ENCODE results near the gene FGGY.
"Not testable (repeated sequence)": the region's sequence is repeated elsewhere in the genome, so short reads cannot be mapped to it uniquely, and the experiment has no call there.

The FGGY gene

DNA sequence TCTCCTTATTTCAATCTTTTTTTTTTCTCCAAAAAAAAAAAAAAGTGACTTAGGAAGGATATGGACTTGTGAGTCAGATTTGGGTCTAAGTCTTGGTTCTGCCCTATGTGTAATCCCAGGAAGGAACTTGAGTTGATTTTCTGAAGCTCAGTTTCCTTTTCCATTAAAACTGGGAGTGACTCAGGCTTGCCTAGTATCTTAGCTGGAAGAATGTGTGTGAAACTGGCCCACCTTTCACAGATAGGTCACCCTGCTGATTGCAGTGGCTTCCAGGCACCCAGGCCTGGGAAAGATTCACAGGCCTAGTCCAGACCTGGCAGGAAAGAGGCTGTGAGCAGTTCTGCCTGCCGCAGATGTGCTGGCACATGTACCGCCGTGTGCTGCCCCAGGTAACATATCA lies 299.5 kb downstream of the FGGY start:
- DNase-seq, result no peak

DNA sequence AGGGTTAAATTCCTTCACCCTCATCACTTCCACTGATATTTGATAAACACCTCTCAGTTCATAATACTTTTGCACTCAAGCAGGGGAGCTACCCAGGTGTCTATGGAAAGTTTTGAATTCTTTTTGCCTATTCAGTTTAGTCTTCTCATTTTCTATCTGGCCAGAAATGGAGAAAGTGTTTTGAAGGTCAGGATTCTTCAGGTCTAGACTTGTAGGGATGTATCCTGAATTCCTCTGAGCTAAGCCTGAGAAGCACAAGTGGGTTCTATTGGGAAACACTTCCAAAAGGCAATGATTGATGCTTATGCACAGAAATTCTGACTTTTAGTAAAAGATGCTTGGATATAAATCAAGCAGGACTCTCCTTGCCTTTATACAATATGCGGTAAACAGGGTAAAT lies 300.1 kb downstream of the FGGY start:
- DNase-seq, result no peak

DNA sequence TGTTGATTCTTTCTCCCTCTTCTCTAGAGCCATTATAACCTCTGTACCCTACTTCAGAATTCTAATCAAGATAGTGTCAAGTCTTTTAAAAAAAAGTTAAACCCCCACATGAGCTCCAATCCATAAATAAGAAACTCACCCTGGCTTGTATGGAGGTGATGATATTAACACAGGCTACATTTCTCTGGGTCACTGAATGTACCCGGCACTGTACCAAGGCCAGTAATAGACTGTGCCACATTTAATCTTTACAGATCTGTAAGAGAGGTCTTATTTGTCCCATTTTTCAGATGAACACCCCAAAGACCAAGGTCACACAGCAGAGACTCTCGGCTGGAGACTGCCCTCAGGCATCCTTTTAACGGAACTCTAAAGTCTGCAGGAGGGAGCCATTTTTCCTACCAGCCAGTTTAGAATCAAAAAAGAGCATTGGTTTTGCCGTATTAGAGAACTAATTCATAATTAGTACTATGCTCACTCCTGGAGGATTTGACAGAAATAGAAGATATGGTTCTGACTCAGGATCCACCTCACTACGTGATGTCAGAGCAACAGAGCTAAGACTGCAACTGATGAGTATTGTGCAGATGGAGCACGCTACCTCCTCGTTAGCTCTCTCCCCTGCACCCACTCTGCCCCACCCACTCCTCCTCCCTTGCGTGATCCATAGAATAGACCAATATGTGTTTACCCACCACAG lies 300.7 kb downstream of the FGGY start:
- DNase-seq, result no peak

DNA sequence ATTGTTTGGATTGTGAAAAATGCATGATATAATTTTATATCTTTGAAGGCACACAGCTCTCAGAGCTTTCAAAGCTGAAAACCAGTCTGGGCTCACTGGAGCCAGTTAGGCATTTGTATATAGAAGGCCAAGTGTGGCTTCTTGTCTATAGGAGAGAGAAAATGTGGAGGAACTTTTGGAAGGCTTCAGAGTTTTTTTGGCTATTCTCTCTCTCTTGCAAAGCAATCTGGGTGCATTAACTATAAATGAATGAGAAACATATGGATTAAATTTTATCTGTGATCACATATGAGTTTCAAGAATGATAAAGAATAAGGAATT lies 301.2 kb downstream of the FGGY start:
- DNase-seq, result no peak

DNA sequence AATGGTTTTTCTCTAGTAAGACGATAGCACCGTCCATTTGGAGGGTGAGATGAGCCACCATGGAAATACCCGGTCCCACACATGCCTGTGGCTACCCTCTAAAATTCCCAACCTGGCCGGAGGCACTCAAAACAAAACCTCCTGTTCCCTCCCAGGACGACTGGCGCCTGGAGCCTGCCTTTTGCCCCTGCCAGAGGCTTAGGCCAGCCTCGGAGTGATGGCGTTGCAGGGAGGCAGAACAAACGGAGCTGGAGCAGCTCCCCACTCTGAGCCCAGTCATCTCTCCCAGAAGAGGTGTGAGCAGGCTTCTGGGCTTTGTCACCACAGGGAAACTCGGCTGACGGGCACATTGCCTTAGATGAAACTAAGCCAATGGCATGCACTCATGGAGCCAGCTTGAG lies 304.1 kb downstream of the FGGY start:
- DNase-seq, result no peak

DNA sequence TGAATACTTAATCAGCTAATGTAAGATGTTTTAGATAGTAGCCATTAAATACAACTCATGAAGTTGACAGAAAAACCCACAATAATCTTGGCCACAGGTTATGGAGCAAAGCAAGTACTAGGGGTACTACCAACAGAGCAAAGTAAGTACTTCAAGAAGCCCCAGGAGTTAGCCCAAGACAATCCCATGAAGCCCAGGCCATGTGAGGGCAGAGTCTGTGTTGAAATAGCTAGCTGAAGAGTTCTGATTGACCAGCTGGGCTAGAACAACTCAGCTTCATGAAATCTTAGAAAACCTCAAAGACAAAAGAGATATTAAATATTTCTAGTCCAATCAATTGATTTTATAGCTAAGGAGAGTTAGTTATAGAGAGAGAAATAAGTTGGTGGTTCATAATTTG lies 304.9 kb downstream of the FGGY start:
- no peak for DNase-seq

DNA sequence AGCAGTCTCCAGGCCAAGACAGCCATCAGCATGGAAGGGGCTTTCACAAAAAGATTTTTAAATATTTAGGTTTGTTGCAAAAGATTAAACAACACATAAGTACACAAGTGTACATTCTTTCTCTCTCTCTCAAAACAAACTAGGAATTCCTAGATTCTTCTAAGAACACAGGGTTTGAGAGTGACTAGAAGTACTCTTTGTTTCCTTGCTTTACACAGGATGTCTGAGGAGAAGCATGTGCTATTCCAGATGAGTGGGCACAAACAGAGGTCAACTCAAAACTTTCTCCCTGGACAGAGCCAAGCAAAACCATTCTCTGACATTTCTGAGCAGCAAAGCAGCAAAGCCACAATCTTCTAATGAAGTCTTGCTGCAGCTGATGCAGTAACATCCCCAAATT lies 307.3 kb downstream of the FGGY start:
- no peak for DNase-seq

DNA sequence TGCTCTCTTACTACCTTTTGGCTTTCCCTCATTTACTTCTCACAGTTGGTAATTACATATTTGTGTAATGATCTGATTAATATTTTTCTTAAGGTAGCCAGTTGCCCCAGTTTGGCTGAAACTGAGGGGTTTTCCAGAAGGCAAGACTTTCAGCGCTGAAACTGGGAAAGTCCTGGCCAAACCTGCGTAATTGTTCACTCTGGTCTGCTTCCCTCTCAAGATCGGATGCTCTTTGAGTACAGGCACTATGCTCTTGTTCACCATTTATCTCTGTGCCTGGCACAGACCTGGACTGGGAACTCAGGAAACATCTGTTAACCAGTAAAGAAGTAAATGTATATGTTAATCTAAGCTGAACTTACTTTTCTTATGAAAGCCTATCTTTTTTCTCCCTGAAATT lies 308.3 kb downstream of the FGGY start:
- DNase-seq, result no peak

DNA sequence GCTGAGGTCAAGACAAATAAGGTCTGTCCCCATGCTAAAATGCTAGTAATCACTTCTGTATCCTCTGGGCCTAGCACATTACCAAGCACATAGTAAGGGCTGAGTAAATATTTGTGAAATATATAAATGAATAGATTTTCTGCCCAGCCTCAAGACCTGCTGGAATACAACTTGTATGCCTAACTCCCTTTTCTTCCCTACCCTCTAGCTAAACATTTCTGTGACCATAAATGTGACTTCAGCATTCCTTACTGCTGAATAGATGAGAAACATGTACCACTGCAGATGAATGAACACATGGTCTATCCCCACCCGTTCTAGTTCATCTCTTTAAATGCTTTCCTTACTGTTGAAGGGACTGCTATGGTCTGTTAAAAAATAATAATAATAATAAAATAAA lies 308.9 kb downstream of the FGGY start:
- DNase-seq, result no peak

DNA sequence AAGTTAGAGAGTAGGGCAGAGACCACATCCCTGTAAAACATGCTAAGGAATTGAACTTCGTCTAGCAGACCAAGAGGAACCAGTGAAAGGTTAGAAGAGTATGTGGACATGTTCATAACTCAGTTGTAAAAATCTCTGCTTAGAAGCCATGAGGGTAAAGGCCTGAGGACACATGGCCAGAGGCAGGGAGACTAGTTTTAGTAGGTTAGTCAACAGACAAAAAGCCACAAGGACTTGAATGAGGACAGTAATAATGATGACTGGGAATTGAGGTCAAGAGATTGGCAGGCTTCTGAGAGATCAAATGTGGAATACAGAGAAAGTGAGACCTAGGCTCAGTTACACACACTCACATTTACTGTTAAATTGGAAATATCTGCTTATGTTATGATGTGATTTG lies 312.4 kb downstream of the FGGY start:
- no peak for DNase-seq

DNA sequence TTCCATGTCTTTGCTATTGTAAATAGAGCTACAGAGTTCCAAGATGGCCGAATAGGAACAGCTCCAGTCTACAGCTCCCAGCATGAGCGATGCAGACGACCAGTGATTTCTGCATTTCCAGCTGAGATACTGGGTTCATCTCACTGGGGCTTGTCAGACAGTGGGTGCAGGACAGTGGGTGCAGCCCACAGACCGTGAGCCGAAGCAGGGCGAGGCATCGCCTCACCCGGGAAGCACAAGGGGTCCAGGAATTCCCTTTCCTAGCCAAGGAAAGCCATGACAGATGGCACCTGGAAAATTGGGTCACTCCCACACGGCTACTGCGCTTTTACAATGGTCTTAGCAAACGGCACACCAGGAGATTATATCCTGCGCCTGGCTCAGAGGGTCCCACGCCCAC lies 313.6 kb downstream of the FGGY start:
- DNase-seq, result not testable (repeated sequence)

DNA sequence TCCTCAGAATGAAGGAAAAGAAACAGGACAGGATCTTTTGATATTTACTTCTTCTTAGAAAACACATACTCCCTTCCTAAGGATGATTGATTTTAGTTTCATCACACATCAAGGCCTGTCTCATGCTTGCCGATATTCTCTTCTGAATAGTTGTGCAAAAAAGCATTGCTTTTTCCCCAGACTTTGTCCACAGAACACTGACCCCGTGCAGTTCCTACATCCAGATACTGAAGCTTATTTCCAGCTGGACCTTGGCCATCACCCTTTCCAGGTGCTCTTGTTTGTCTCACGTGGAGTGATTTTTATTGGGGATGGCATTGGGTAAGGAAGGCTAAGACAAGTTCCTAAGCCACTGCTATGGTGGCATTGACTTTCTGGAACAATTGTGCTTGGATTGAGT lies 320.5 kb downstream of the FGGY start:
- no peak for DNase-seq

DNA sequence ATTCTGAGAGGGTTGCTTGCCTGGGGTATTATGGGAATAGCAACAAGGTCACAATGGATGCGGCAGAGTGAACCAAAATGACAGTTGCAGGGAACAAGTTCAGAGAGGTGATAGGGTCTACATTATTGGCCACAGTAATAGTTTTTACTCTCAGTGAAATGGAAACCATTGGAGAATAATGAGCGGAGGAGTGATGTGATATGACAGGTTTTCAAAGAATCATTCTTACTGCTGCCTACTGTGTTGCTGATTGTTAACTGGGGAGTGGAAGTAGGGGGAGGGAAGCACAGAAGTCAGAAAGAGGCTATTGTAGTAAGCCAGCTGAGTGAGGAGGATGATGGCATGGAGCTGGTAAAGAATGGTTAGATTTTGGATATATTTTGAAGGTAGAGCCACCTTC lies 322.7 kb downstream of the FGGY start:
- DNase-seq, result no peak

DNA sequence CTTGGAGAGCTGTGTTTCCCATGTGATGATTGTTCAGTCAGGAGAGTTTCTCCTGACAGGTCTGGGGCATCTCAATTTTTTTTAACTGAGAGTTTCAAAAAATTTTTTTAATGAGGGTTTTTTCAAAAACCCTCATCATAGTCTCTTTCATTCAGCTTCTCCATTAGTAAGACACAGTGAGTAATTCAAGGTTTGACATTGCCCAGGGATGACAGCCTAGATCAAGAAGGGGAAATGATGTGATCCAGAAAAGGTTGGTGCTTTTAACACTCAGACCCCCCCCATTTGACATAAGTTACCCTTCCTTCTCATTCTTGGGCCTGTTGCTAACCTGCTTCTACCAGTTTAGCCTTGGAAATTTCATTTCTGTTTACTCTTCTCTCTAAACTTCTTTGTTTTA lies 328.5 kb downstream of the FGGY start:
- DNase-seq, result no peak

DNA sequence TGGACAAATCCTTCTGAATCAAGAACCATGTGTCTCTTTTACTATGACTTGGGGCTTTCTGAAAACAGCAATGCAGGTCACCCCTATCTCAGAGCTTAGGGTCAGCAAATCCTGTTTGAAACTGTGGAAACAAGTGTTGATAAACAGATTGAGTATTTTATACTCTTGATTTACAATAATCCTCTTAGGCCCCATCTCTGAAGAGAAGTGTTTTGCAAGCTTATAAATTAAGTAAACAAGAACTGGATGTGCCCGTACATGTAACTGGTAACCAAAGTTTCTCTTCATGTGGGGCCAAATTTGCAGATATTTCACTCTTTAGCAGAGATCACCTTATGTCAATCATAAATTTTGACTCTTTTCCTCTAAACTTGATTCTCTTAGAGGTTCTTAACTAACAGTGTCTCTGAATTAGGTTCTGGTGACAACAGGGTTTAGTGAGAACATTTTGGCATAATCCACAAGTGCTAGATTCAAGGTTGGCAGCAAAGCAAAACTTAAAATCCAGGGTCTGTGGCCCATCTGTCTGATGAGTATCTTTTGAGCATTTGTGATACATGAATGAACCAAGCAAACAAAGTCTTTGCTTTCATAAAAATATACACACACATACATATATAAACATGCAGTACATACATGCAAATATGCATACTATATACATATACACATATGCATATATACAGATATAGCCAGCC lies 334.8 kb downstream of the FGGY start:
- no peak for DNase-seq

DNA sequence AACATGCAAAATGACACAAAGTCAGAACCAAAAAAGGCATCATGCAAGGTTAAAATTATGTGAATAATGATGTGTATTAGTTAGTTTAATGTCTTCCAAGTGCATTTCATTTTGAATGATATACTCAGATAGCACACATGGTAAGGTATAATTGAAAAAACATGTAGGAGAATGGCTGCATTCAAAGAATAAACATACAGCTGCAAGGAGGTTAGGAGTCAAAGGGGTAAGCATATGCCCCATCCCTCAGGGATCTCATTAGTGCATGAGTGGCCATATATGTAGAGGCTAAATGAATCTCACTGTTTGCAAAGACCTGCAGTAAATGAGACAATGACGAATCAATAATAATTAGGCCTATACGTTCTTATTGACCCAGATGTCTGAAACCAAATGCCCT lies 338.2 kb downstream of the FGGY start:
- no peak for DNase-seq

DNA sequence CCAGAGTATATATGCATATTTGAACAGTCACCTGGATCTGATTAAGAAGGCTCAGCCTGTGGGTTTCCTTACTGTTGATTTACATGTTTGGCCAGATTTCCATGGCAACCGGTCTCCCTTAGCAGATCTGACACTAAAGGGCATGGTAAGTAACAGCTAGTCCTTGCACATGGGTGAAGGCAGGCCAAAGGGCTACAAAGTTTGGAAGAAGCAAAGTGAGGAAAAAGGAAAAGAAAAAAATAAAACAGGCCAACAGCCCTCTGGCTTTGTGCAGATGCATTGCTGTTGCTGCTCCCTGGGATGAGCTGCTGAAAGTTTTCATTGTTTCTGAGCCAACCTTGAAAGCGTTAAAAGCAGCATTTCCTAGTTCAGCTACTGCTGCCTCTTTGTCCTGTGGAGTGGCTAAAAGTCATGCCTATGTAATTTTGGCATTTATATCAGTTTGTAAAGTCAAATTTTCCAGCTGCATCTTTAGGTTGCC lies 341.4 kb downstream of the FGGY start:
- DNase-seq, result no peak

DNA sequence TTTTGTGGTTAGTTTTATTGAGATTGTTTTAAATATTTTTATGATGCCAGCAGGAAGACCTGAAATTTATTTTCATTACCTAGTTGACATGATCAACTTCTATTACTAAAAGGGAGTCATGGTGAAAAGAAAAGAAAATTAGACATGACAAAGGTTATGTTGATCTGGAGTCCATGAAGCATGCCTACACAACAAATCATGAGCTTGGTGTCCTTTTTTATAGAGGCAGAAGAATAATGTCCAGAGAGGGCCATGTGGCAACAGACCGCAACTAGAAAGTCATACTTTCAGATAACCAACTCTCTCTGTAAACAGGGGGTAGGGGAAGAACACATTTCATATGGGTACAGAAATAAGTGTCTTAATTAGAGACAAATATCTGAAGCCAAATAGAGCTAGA lies 342.4 kb downstream of the FGGY start:
- no peak for DNase-seq

DNA sequence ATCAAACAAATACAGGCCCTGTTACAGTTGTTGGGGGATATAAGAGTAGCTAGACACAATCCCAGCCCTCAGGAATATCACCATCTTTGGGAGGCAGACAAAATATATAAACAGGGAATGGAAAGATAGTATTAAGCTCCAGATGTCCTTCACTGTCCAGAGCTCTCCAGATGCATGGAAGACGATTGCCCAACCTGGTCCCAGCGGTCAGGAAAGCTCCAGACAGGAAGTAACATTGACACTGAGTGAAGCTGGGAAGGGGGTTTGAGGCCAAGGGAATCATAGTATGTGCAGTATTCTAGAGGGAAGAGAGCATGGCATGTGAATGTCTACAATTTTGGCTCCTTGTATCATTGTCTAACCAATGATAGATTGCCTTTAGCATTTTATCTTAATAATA lies 344.0 kb downstream of the FGGY start:
- DNase-seq, result no peak

DNA sequence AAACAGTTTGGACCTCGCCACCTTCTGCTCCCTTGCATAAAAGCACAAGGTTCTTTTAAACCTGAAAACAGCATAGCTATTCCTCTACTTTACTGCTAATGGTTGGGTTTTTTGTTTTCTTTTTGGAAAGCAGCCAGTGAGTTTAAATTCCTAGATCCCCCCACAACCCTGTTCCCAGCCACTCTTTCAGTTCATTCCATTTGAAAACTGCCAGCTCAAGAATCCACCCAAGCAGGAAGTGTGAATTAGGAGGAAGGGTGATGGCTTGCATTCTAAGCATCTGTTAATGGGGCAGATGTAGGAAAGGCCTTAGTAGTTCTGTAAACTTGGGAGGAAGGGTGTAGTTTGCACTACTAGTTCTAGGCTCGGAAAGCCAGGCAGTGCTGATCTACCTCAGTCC lies 344.9 kb downstream of the FGGY start:
- DNase-seq, result no peak

DNA sequence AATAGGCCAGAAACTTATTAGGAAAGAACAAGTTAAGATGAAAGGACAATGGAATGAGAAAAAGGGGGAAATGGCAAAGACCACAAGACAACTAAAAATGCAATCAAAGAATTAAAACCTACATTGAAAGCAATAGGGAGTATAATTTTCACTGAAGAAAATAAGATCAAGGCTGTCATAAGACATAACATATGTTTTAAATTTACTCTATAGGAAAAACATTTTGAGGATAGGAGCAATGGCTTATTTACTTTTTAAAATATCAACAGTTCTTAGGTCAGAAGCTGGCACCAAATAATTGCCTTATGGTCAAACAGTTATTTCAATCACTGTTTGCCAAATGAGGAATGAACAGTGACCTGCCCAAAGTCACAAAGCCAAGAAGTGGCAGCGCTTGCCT lies 346.6 kb downstream of the FGGY start:
- no peak for DNase-seq

DNA sequence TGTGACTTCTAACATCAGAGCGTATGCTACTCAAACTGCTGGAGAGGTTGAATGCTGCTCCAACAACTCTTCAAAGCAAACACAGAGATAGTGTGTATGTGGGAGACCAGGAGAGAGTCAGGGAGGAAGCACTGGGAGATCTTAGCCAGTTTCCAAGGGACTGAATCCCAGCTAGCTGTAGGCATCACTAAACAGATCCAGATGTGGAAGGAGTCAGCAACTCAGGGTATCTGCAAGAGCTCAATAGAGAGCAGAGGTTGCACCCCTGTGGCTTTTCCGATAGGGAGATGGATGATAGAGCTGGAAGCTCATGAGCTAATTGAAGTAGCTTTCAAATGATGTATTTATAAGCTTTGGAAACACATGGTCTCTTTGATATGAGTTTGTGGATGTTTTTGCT lies 349.0 kb downstream of the FGGY start:
- DNase-seq, result no peak

DNA sequence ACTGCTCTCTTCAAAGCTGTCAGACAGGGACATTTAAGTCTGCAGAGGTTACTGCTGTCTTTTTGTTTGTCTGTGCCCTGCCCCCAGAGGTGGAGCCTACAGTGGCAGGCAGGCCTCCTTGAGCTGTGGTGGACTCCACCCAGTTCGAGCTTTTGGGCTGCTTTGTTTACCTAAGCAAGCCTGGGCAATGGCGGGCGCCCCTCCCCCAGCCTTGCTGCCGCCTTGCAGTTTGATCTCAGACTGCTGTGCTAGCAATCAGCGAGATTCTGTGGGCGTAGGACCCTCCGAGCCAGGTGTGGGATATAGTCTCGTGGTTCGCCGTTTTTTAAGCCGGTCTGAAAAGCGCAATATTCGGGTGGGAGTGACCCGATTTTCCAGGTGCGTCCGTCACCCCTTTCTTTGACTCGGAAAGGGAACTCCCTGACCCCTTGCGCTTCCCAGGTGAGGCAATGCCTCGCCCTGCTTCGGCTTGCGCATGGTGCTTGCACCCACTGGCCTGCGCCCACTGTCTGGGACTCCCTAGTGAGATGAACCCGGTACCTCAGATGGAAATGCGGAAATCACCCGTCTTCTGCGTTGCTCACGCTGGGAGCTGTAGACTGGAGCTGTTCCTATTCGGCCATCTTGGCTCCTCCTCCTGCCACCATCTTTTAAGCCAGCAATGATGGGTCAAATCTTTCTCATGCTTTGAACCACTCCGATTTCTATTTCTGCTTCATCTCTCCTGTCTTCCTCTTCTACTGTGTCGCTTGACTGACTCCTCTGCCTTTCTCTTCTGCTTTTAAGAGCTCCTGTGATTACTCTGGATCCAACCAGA lies 356.5 kb downstream of the FGGY start:
- DNase-seq, result not testable (repeated sequence)

DNA sequence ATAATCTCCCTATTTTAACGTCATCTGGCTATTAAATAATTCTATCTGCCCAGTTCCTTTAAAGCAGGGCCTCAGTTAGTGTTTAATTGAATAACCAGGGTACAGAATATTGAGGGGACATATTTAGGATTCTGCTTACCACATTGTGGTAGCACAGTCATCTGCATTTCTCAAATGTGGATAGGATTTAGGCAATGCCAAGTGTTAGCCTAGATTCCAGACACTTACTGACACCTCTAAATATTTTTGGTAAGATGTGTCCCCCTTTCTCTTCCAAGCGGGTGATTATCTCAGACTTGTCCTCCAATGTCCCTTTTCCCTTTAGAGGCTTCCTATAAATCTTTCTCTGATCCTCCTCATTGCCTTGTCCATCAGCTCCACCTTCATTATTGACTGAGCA lies 357.1 kb downstream of the FGGY start:
- no peak for DNase-seq
